GM21619 (cell line): ENCODE data around the gene CDC14B.
"Not testable (repeated sequence)": the region's sequence is repeated elsewhere in the genome, so short reads cannot be mapped to it uniquely, and the experiment has no call there.

Source experiments
- ATAC-seq: cut with Tn5 transposase; IDR thresholded peaks from one replicate; pipeline ENCODE4 v1.9.1; 2021; ENCODE audit not compliant: unreplicated experiment

CDC14B gene

GRCh38 chr9:96551403-96551802 lies 68.2 kb downstream of the CDC14B start:
- ATAC-seq, result no peak

GRCh38 chr9:96550659-96551058 lies 69.0 kb downstream of the CDC14B start:
- ATAC-seq, result no peak

- ATAC-seq, result not testable (repeated sequence)
These were observed 76.5 kb downstream of the CDC14B start for GRCh38 chr9:96543131-96543530.

- ATAC-seq, result no peak
These were observed 79.5 kb downstream of the CDC14B start for GRCh38 chr9:96540106-96540505.

GRCh38 chr9:96532173-96532572 lies 87.5 kb downstream of the CDC14B start:
- no peak for ATAC-seq

- ATAC-seq, result no peak
These were observed 94.9 kb downstream of the CDC14B start for GRCh38 chr9:96524764-96525163.

GRCh38 chr9:96524045-96524444 lies 95.6 kb downstream of the CDC14B start:
- no peak for ATAC-seq

- ATAC-seq, result no peak
These were observed 96.3 kb downstream of the CDC14B start for GRCh38 chr9:96523374-96523773.

GRCh38 chr9:96522366-96522765 lies 97.3 kb downstream of the CDC14B start:
- ATAC-seq, result no peak

GRCh38 chr9:96519787-96520186 lies 99.9 kb downstream of the CDC14B start:
- no peak for ATAC-seq

GRCh38 chr9:96519095-96519494 lies 100.5 kb downstream of the CDC14B start:
- no peak for ATAC-seq

- no peak for ATAC-seq
These were observed 103.8 kb downstream of the CDC14B start for GRCh38 chr9:96515621-96516470.

GRCh38 chr9:96514800-96515158 lies 104.9 kb downstream of the CDC14B start:
- no peak for ATAC-seq

GRCh38 chr9:96514108-96514799 lies 105.4 kb downstream of the CDC14B start:
- no peak for ATAC-seq

GRCh38 chr9:96513622-96514021 lies 106.0 kb downstream of the CDC14B start:
- no peak for ATAC-seq

GRCh38 chr9:96512240-96512639 lies 107.4 kb downstream of the CDC14B start:
- no peak for ATAC-seq

- ATAC-seq, result no peak
These were observed 109.4 kb downstream of the CDC14B start for GRCh38 chr9:96510258-96510657.

GRCh38 chr9:96509848-96510247 lies 109.8 kb downstream of the CDC14B start:
- ATAC-seq, result no peak

- ATAC-seq, result no peak
These were observed 110.6 kb downstream of the CDC14B start for GRCh38 chr9:96509026-96509425.

- ATAC-seq, result no peak
These were observed 111.3 kb downstream of the CDC14B start for GRCh38 chr9:96508227-96508940.

- ATAC-seq, result no peak
These were observed 114.2 kb downstream of the CDC14B start for GRCh38 chr9:96505316-96505991.
